GM21515 (cell line): Measurements from ENCODE around the gene TMEM91.

ENCODE experiments used
- ATAC-seq: cut with Tn5 transposase; IDR thresholded peaks from one replicate; pipeline ENCODE4 v1.9.1; 2021; ENCODE audit not compliant: unreplicated experiment

The TMEM91 gene

GRCh38 chr19:41409288-41409687, 33.0 kb downstream of the TMEM91 start:
- no peak for ATAC-seq

- ATAC-seq: no peak
These were observed 34.2 kb downstream of the TMEM91 start for GRCh38 chr19:41410336-41411054.

- no peak for ATAC-seq
These were observed 35.0 kb downstream of the TMEM91 start for GRCh38 chr19:41411100-41411967.

- no peak for ATAC-seq
These were observed 35.6 kb downstream of the TMEM91 start for GRCh38 chr19:41411968-41412265.

GRCh38 chr19:41412953-41413352, 36.6 kb downstream of the TMEM91 start:
- ATAC-seq: no peak

GRCh38 chr19:41413947-41414346, 37.6 kb downstream of the TMEM91 start:
- no peak for ATAC-seq

- no peak for ATAC-seq
These were observed 38.1 kb downstream of the TMEM91 start for GRCh38 chr19:41414461-41414860.

- no peak for ATAC-seq
These were observed 38.8 kb downstream of the TMEM91 start for GRCh38 chr19:41415154-41415571.

- no peak for ATAC-seq
These were observed 39.9 kb downstream of the TMEM91 start for GRCh38 chr19:41416194-41416674.

GRCh38 chr19:41420101-41420880, 44.0 kb downstream of the TMEM91 start:
- no peak for ATAC-seq

GRCh38 chr19:41421314-41421713, 45.0 kb downstream of the TMEM91 start:
- no peak for ATAC-seq

- no peak for ATAC-seq
These were observed 45.6 kb downstream of the TMEM91 start for GRCh38 chr19:41421973-41422372.

GRCh38 chr19:41422456-41422855, 46.1 kb downstream of the TMEM91 start:
- no peak for ATAC-seq

GRCh38 chr19:41422955-41423354, 46.6 kb downstream of the TMEM91 start:
- ATAC-seq: no peak

- ATAC-seq: no peak
These were observed 48.2 kb downstream of the TMEM91 start for GRCh38 chr19:41424335-41425173.

GRCh38 chr19:41425174-41426115, 49.1 kb downstream of the TMEM91 start:
- no peak for ATAC-seq

- no peak for ATAC-seq
These were observed 49.9 kb downstream of the TMEM91 start for GRCh38 chr19:41426116-41426841.

- ATAC-seq: no peak
These were observed 50.8 kb downstream of the TMEM91 start, which contains the start of gene B3GNT8 for GRCh38 chr19:41426952-41427646. B3GNT8 (minus strand) TSS chr19:41427374; CDS start chr19:41426778, 596 bp downstream.
